Esophagus squamous epithelium (tissue), 5 donors: ENCODE results near the gene BLOC1S4. TPM values are rescaled to one million over a fixed set of nuclear protein-coding genes. Genes with fewer than 3 reads are reported as not detected.
A peak's percentile ranks its signal among the peaks of the same experiment; 100 is the strongest.

ENCODE experiments used
- DNase-seq: peaks from one replicate; lab custom pipeline; 2025; lab: John Stamatoyannopoulos, UW
- H3K27ac ChIP-seq, 4 donors: fragments of 200-600 bp; sonication (generic); one replicate each; pipeline ENCODE4 v1.5.1; 2016 to 2019; ENCODE audit warnings: mild to moderate bottlenecking in 1 of 4
- H3K27me3 ChIP-seq, 4 donors: fragments of 200-600 bp; sonication (generic); 1 replicate in 3 of 4; 2 replicates in 1 of 4; pipeline versions ENCODE4 v1.5.1 to v1.6.0; 2017 to 2021; ENCODE audit warnings: antibody characterized with exemption in 1 of 4
- H3K36me3 ChIP-seq, 3 donors: fragments of 200-600 bp; sonication (generic); one replicate each; pipeline ENCODE4 v1.5.1; 2016 to 2019
- H3K4me1 ChIP-seq, 3 donors: fragments of 200-600 bp; sonication (generic); one replicate each; pipeline ENCODE4 v1.5.1; 2017 to 2019
- H3K4me3 ChIP-seq, 4 donors: fragments of 200-600 bp; sonication (generic); 1 replicate in 3 of 4; 2 replicates in 1 of 4; pipeline ENCODE4 v1.5.1; 2016 to 2019; ENCODE audit warnings: mild to moderate bottlenecking in 2 of 4, moderate library complexity in 1 of 4
- H3K9me3 ChIP-seq, 3 donors: fragments of 200-600 bp; sonication (generic); one replicate each; pipeline ENCODE4 v1.5.1; 2016 to 2019
- CTCF ChIP-seq, 6 experiments: fragments of 450-650 bp in 4 of 6; fragments of 200-600 bp in 2 of 6; sonication (generic) in 2 of 6; IDR thresholded peaks; one replicate each; pipeline ENCODE4 v1.5.1; 2016 to 2019; ENCODE audit warnings: antibody characterized with exemption in 6 of 6, mild to moderate bottlenecking in 4 of 6, moderate library complexity in 4 of 6
- POLR2A ChIP-seq, 4 donors: fragments of 450-650 bp; IDR thresholded peaks; one replicate each; pipeline ENCODE4 v1.6.1; 2017; ENCODE audit warnings: antibody characterized with exemption in 4 of 4, mild to moderate bottlenecking in 4 of 4, moderate library complexity in 3 of 4
- WGBS, 2 donors: methylation state at CpG; one replicate each; pipeline ENCODE4 v1.1.5; 2018; 5-methylcytosine and 5-hydroxymethylcytosine counted together
- intact Hi-C: fragments of 100-400 bp; cut with DNase I; formaldehyde crosslinking; loops from one replicate; pipeline ENCODE4 v1.15.0; 2022
- total RNA-seq, 4 donors: library from RNA; depleted of rRNA; stranded (reverse); fragments of >200 nt; gene quantifications; one replicate each; pipeline ENCODE4 v1.1.0, GENCODE V29; 2016
- donor health status: DM: yes; HTN: yes; CAD: no.

BLOC1S4 gene
- total RNA-seq, 4 donors from 2014 or later: 12.4 to 19.6 (median 14.3) TPM

GRCh38 chr4:6692379-6692778, 23.6 kb upstream of the BLOC1S4 start:
- peaks cover 39 to 86% (median 46%) of the 10 kb centered on the region in 3 donors for H3K4me1 ChIP-seq
- no peaks in the 10 kb centered on the region for H3K36me3 ChIP-seq
- no peak overlapping the region for H3K4me3 ChIP-seq
- peak overlapping the region; percentile 50 to 67 (median 62) for H3K27ac ChIP-seq
- DNase-seq: no peak
- intact Hi-C loops: no loop called here
- H3K27me3 ChIP-seq: no peaks in the 10 kb centered on the region
- no peak for TF ChIP-seq CTCF (IDR thresholded peaks at IDR 0.05)
- no peak for TF ChIP-seq POLR2A (IDR thresholded peaks at IDR 0.05)
- WGBS, 2 donors: 92% methylated on average over 8 of the region's 8 CpGs; no CpG with 5 or more reads in 1 of the 2 donors
- H3K9me3 ChIP-seq: no peaks in the 10 kb centered on the region

DNA sequence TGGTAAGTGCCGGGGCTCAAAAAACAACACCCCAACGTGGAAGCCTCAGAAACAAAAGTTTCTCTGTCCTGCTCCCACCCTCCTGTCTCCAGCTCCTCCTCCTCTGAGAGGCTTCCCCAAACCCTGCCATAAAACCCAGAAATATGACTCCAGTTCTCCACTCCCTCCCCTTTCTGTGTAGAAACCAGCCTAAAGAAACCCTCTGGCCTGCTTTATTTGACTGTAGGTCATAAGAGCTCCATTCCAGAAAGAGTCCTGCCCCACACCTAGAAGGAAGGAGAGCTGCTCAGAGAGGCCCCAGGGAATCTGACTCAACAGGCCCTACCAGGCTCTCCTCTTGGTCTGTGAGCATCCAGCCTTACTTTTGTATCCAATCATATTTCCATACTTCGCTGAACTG, 23.2 kb upstream of the BLOC1S4 start:
- no peak for DNase-seq
- WGBS, 2 donors: 88 to 100% methylated on average over 1 of the region's 3 CpGs
- Histone ChIP-seq H3K4me1 (peaks cover 39 to 85% (median 46%) of the 10 kb centered on the region in 3 donors), H3K9me3 (no peaks in the 10 kb centered on the region), H3K4me3 (no peak overlapping the region), H3K36me3 (no peaks in the 10 kb centered on the region), H3K27me3 (no peaks in the 10 kb centered on the region), H3K27ac (peak overlapping the region; percentile 50 to 67 (median 62))
- intact Hi-C loops: no loop called here
- TF ChIP-seq POLR2A (IDR thresholded peaks at IDR 0.05): no peak
- TF ChIP-seq CTCF (IDR thresholded peaks at IDR 0.05): no peak

GRCh38 chr4:6693231-6694176, 22.5 kb upstream of the BLOC1S4 start, which contains the start of gene S100P:
Gene S100P, plus strand, starts transcription at chr4:6693878. Its CDS starts 55 bp downstream, at chr4:6693933.
- Histone ChIP-seq H3K27ac (peak within 1 kb of the TSS; percentile 50 to 67 (median 62)), H3K27me3 (no peaks in the 10 kb centered on the region), H3K4me3 (peak within 1 kb of the TSS in 3 of 4 donors; percentile 9 to 31 (median 26)), H3K36me3 (no peaks in the 10 kb centered on the region), H3K4me1 (peaks cover 37 to 78% (median 39%) of the 10 kb centered on the region in 3 donors), H3K9me3 (no peaks in the 10 kb centered on the region)
- no peak for DNase-seq
- 79 to 83% methylated on average over 12 to 14 of the region's 29 CpGs for WGBS, 2 donors
- TF ChIP-seq POLR2A (IDR thresholded peaks at IDR 0.05) (peak in 1 of 4 donors; percentile 10), CTCF (IDR thresholded peaks at IDR 0.05) (no peak)
- intact Hi-C loops: no loop called here

DNA sequence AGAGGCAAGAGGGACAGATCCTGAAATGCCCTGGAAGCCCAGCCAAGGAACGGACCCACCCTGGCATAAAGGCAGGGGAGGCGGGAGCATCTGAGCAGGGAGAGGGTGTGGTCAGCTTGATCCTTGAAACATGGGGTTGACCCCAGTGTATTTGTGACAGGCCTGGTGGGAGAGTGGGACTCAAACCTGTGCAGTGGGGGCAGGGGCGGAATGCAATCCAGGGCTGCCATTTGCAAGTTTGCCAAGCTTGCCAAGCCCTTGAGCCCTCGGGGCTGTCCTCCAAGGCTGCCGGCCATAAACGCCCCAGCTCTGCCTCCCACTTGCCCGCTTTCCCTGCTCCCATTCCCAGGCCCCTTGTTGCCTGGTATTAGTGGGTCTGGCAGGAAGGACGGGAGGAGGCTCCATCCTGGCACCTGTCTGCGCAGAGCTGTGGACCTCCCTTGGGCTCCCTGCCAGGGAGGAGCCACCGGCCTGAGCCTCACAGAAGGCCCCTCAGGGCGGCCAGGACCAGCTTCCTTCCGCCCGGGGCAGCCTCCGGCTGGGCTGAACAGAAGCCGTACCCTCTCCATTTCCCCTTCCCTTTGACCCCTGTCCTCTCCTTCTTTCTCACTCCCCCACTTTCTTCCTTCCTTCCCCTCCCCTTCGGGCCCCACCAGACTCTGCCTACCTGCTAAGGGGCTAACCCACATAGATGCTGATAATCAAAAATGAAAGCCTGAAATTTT, 21.6 kb upstream of the BLOC1S4 start:
- Histone ChIP-seq H3K4me1 (peaks cover 30 to 69% (median 32%) of the 10 kb centered on the region in 3 donors), H3K4me3 (peak overlapping the region in 3 of 4 donors; percentile 9 to 31 (median 26)), H3K36me3 (peaks cover 0 to under 1% (median 0%) of the 10 kb centered on the region in 3 donors), H3K27me3 (no peaks in the 10 kb centered on the region), H3K9me3 (no peaks in the 10 kb centered on the region), H3K27ac (peak overlapping the region in 2 of 4 donors; percentile 21 to 50)
- 64 to 75% methylated on average over 12 to 15 of the region's 16 CpGs for WGBS, 2 donors
- intact Hi-C loops: no loop called here
- peak in 2 of 4 donors; percentile 1 to 13 for TF ChIP-seq POLR2A (IDR thresholded peaks at IDR 0.05)
- no peak for TF ChIP-seq CTCF (IDR thresholded peaks at IDR 0.05)
- DNase-seq: no peak
